Measurements from ENCODE around the gene COL11A2.

The COL11A2 gene

GRCh38 chr6:33201935-33202334 is 9.7 kb upstream of the COL11A2 start:
- H3K27ac ChIP-seq = peak overlapping the region; percentile 94
- TF ChIP-seq CTCF (conservative IDR thresholded peaks at IDR 0.05) = no peak
- no peak for TF ChIP-seq ZFX (IDR thresholded peaks at IDR 0.05)

- peak overlapping the region; percentile 94 for H3K27ac ChIP-seq
- TF ChIP-seq CTCF (conservative IDR thresholded peaks at IDR 0.05) = no peak; the same call in 1 of the 2 replicates
- no peak for TF ChIP-seq ZFX (IDR thresholded peaks at IDR 0.05)
Observed at GRCh38 chr6:33201147-33201545, 8.9 kb upstream of the COL11A2 start.

- TF ChIP-seq ZFX (IDR thresholded peaks at IDR 0.05) (no peak), CTCF (conservative IDR thresholded peaks at IDR 0.05) (no peak)
Observed at GRCh38 chr6:33200219-33201146, 8.2 kb upstream of the COL11A2 start, which contains the start of the genes RXRB and SLC39A7. Gene RXRB, minus strand, starts transcription at chr6:33200665. Its CDS starts 189 bp downstream, at chr6:33200476. Gene SLC39A7, plus strand, starts transcription at chr6:33200867. Its CDS starts 379 bp downstream, at chr6:33201246.

GRCh38 chr6:33199687-33200218 is 7.5 kb upstream of the COL11A2 start:
- peak overlapping the region; percentile 94 for H3K27ac ChIP-seq
- TF ChIP-seq ZFX (IDR thresholded peaks at IDR 0.05) (peak; percentile 28; the same call in 1 of the 2 replicates), CTCF (conservative IDR thresholded peaks at IDR 0.05) (no peak)

More at GRCh38 chr6:33200219-33201146, 8.2 kb upstream of the COL11A2 start, which contains the start of the genes RXRB and SLC39A7:
- peak within 1 kb of the TSS; percentile 94 for H3K27ac ChIP-seq

- peak overlapping the region; percentile 94; the same call in 1 of the 2 replicates for H3K27ac ChIP-seq
- TF ChIP-seq ZFX (IDR thresholded peaks at IDR 0.05) (no peak), CTCF (conservative IDR thresholded peaks at IDR 0.05) (no peak)
Observed at GRCh38 chr6:33198853-33199436, 6.7 kb upstream of the COL11A2 start.

- TF ChIP-seq ZFX (IDR thresholded peaks at IDR 0.05) = no peak
- TF ChIP-seq CTCF (conservative IDR thresholded peaks at IDR 0.05) = no peak
- H3K27ac ChIP-seq = no peak overlapping the region
Observed at GRCh38 chr6:33198159-33198852, 6.0 kb upstream of the COL11A2 start.
